SIG-M5 treated with dmso at 0.1 percent for 504 hours (cell line): Measurements from ENCODE around the gene TRIM25.

Experiments
- DNase-seq: peaks from one replicate; lab custom pipeline; 2025; ENCODE audit not compliant: unreplicated experiment; lab: John Stamatoyannopoulos, UW

Gene TRIM25

GRCh38 chr17:56868716-56869115 is 45.1 kb downstream of the TRIM25 start:
- DNase-seq: no peak

GRCh38 chr17:56867948-56868376 is 45.9 kb downstream of the TRIM25 start:
- DNase-seq: no peak

- no peak for DNase-seq
Measured at GRCh38 chr17:56866496-56866895, 47.4 kb downstream of the TRIM25 start.

- no peak for DNase-seq
Measured at GRCh38 chr17:56866076-56866475, 47.8 kb downstream of the TRIM25 start.

GRCh38 chr17:56863974-56864373 is 49.9 kb downstream of the TRIM25 start:
- DNase-seq: no peak

GRCh38 chr17:56861899-56862298 is 52.0 kb downstream of the TRIM25 start:
- no peak for DNase-seq

- DNase-seq: no peak
Measured at GRCh38 chr17:56851008-56851407, 62.8 kb downstream of the TRIM25 start.

GRCh38 chr17:56850591-56850990 is 63.3 kb downstream of the TRIM25 start:
- DNase-seq: no peak

- no peak for DNase-seq
Measured at GRCh38 chr17:56849131-56849530, 64.7 kb downstream of the TRIM25 start.

GRCh38 chr17:56847106-56847505 is 66.7 kb downstream of the TRIM25 start:
- DNase-seq: no peak

- no peak for DNase-seq
Measured at GRCh38 chr17:56845934-56846333, 67.9 kb downstream of the TRIM25 start.

- no peak for DNase-seq
Measured at GRCh38 chr17:56842577-56842976, 71.3 kb downstream of the TRIM25 start.

- DNase-seq: no peak
Measured at GRCh38 chr17:56838687-56839086, 75.2 kb downstream of the TRIM25 start.
